ENCODE results near the gene CYP1A2. TPM values are rescaled to one million over a fixed set of nuclear protein-coding genes. Genes with fewer than 3 reads are reported as not detected.

The CYP1A2 gene
- total and polyA plus RNA-seq, 9 of the 15 experiments (the other 6 are each of a cell fraction or from before 2014, with no cell fraction given) = not detected

DNA sequence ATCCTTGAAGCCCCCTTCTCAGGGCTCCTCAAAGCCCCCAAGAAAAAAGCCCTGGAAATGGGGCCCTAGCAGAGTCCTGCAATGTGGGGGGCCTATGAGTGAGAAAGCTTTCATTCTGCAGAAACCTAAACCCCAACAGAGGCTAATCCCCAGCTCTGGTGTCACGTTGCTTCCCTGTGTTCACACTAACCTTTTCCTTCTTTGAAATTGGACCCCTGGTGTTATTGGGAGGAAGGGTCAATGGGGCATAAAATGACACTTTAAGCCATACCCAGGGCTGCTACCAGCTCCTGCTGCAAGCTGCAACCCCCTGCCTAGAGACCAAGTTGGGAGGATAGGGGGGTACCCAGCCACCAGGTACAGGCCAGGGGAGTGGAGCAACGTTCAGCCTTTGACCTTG, 2.1 kb downstream of the CYP1A2 start (continued):
- TF ChIP-seq SMAD4 (CRISPR knock-in tag; conservative IDR thresholded peaks at IDR 0.05) = no peak
- TF ChIP-seq, protein P1, sequence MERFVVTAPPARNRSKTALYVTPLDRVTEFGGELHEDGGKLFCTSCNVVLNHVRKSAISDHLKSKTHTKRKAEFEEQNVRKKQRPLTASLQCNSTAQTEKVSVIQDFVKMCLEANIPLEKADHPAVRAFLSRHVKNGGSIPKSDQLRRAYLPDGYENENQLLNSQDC (CRISPR knock-in tag; IDR thresholded peaks at IDR 0.05) = no peak

DNA sequence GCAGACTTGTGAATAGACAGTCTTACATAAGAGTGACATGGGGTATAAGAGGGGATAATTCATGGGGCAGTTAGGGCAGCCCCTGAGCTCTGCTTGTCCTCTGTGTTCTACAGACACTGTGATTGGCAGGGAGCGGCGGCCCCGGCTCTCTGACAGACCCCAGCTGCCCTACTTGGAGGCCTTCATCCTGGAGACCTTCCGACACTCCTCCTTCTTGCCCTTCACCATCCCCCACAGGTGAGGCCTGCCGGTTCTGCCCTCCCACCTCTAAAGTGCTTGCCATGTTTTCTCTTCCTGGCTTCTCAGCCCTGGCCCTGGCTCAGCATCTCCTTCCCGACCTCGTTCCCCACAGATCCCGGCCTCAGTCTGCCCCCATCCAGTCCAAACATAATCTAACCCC, 3.4 kb downstream of the CYP1A2 start:
- in situ Hi-C loops (cut with MboI) = no loop called here
- Histone ChIP-seq H3K27me3 (ENCODE audit: control insufficient read depth in 2 of 2, insufficient read depth in 2 of 2, low read length in 2 of 2) (peaks cover 37 to 80% of the 10 kb centered on the region in 2 experiments), H3K4me1 (replicated peaks in 1 of 2; ENCODE audit: control insufficient read depth in 2 of 2, insufficient read depth in 2 of 2, low read length in 2 of 2) (no peaks in the 10 kb centered on the region), H3K36me3 (ENCODE audit: control insufficient read depth, insufficient read depth, low read length) (no peaks in the 10 kb centered on the region), H3K9me3 (replicated peaks; ENCODE audit: control insufficient read depth, insufficient read depth, low read depth, low read length) (no peaks in the 10 kb centered on the region), H3K9me1 (ENCODE audit: control insufficient read depth, insufficient read depth, low read length) (no peaks in the 10 kb centered on the region), H3K79me2 (ENCODE audit: control insufficient read depth, insufficient read depth, low read length) (no peaks in the 10 kb centered on the region), H2AFZ (ENCODE audit: low read depth, low read length) (no peak overlapping the region), H3K27ac (ENCODE audit: extremely low read depth, low read depth, low read length) (no peak overlapping the region), H4K20me1 (replicated peaks; ENCODE audit: control insufficient read depth, insufficient read depth, low read length) (no peaks in the 10 kb centered on the region; the same call in 1 of the 2 replicates), H3K4me3 (no peak overlapping the region), H3K4me2 (ENCODE audit: insufficient read depth, low read length) (no peak overlapping the region), H3K9ac (ENCODE audit: insufficient read depth in 1 of 2, low read depth in 2 of 2, low read length in 2 of 2) (no peak overlapping the region)
- intact Hi-C loops (cut with micrococcal nuclease) = no loop called here
- no peak for FAIRE-seq
- no TSS peak for BruUV-seq (replicated peaks)
- DNase-seq (ENCODE audit: extremely low read depth in 1 of 4, low spot score in 3 of 4) = no peak
- ATAC-seq = no peak
- TF ChIP-seq ZNF282 (CRISPR knock-in tag; IDR thresholded peaks at IDR 0.05) (no peak), CHD2 (IDR thresholded peaks at IDR 0.05; ENCODE audit: low read depth, low read length) (no peak), ILF3 (IDR thresholded peaks at IDR 0.05; ENCODE audit: borderline replicate concordance) (no peak), TRIM28 (IDR thresholded peaks at IDR 0.05) (no peak), ZSCAN32 (CRISPR knock-in tag; IDR thresholded peaks at IDR 0.05) (no peak), ZNF561 (CRISPR knock-in tag; conservative IDR thresholded peaks at IDR 0.05) (no peak), DNMT1 (IDR thresholded peaks at IDR 0.05) (no peak), EHMT2 (IDR thresholded peaks at IDR 0.05) (no peak), U2AF1 (optimal IDR thresholded peaks at IDR 0.05; ENCODE audit: low read depth, low read length) (no peak), WHSC1 (IDR thresholded peaks at IDR 0.05; ENCODE audit: low read length) (no peak)
- TF ChIP-seq, protein P2, sequence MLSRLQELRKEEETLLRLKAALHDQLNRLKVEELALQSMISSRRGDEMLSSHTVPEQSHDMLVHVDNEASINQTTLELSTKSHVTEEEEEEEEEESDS (CRISPR knock-in tag; IDR thresholded peaks at IDR 0.05) = no peak
- TF ChIP-seq, protein P3, sequence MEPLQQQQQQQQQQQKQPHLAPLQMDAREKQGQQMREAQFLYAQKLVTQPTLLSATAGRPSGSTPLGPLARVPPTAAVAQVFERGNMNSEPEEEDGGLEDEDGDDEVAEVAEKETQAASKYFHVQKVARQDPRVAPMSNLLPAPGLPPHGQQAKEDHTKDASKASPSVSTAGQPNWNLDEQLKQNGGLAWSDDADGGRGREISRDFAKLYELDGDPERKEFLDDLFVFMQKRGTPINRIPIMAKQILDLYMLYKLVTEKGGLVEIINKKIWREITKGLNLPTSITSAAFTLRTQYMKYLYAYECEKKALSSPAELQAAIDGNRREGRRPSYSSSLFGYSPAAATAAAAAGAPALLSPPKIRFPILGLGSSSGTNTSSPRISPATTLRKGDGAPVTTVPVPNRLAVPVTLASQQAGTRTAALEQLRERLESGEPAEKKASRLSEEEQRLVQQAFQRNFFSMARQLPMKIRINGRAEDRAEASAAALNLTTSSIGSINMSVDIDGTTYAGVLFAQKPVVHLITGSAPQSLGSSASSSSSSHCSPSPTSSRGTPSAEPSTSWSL (CRISPR knock-in tag; IDR thresholded peaks at IDR 0.05; ENCODE audit: borderline replicate concordance) = no peak
- 0% methylated on average over 8 of the region's 8 CpGs for WGBS (ENCODE audit: insufficient coverage, low coverage, missing lambda C conversion rate)
- ChIA-PET POLR2A (interaction anchor here (0.6 to 0.8 kb wide), 2 partner anchors 123 to 230 kb away, joined by 3 to 4 read pairs; no protein-coding TSS in a partner anchor), CTCF (ENCODE audit: low intra/inter-chr PET ratio) (no interaction called here)

All from K562 (cell line).